Endodermal cell (in vitro differentiated cells): Measurements from ENCODE around the gene PDE7B. TPM values are rescaled to one million over a fixed set of nuclear protein-coding genes. Genes with fewer than 3 reads are reported as not detected.

Experiments used
- DNase-seq: peaks from one replicate; pipeline ENCODE4 v3.0.0-alpha.2; 2017
- H3K27ac ChIP-seq: 2 replicates; pipeline ENCODE4 v1.5.1; 2013; ENCODE audit warnings: mild to moderate bottlenecking, low read depth, low read length, moderate library complexity
- H3K27me3 ChIP-seq: 2 replicates; pipeline ENCODE4 v1.6.1; 2013; ENCODE audit warnings: mild to moderate bottlenecking, low read length, moderate library complexity; ENCODE audit not compliant: insufficient read depth, control insufficient read depth, poor library complexity, severe bottlenecking
- H3K36me3 ChIP-seq: 2 replicates; pipeline ENCODE4 v1.7.0; 2013; ENCODE audit warnings: mild to moderate bottlenecking, low read length, moderate library complexity; ENCODE audit not compliant: control insufficient read depth, insufficient read depth
- H3K4me1 ChIP-seq: one replicate; pipeline ENCODE4 v1.7.0; 2013; ENCODE audit warnings: low read length; ENCODE audit not compliant: control insufficient read depth, insufficient read depth
- H3K4me3 ChIP-seq: 2 replicates; pipeline ENCODE4 v1.5.1; 2013; ENCODE audit warnings: mild to moderate bottlenecking, low read length, moderate library complexity
- H3K9ac ChIP-seq: 2 replicates; pipeline ENCODE4 v1.6.1; 2013; ENCODE audit warnings: mild to moderate bottlenecking, low read length, moderate library complexity; ENCODE audit not compliant: poor library complexity, severe bottlenecking; ENCODE audit errors: extremely low read depth
- H3K9me3 ChIP-seq: 2 replicates; pipeline ENCODE4 v1.6.1; 2013; ENCODE audit warnings: mild to moderate bottlenecking, low read length, moderate library complexity; ENCODE audit not compliant: control insufficient read depth
- H3K27ac Mint-ChIP-seq: 2 replicates; pipeline ENCODE4 v1.8.0; 2020; ENCODE audit warnings: mixed read lengths
- H3K27me3 Mint-ChIP-seq: 2 replicates; pipeline ENCODE4 v1.8.0; 2021; ENCODE audit warnings: mild to moderate bottlenecking, mixed read lengths; ENCODE audit not compliant: insufficient read depth
- H3K36me3 Mint-ChIP-seq: 2 replicates; pipeline ENCODE4 v1.8.0; 2020; ENCODE audit warnings: low read depth, mixed read lengths
- H3K4me1 Mint-ChIP-seq: 2 replicates; pipeline ENCODE4 v1.8.0; 2020; ENCODE audit warnings: mixed read lengths
- H3K4me3 Mint-ChIP-seq: 2 replicates; pipeline ENCODE4 v1.8.0; 2020; ENCODE audit warnings: mild to moderate bottlenecking, moderate library complexity, mixed read lengths
- H3K9me3 Mint-ChIP-seq: 2 replicates; pipeline ENCODE4 v1.8.0; 2020; ENCODE audit warnings: mild to moderate bottlenecking, mixed read lengths
- WGBS, 2 experiments: methylation state at CpG; one replicate each; pipeline versions ENCODE4 v1.1.5 to v1.1.7; 2013; ENCODE audit warnings: missing lambda C conversion rate in 2 of 2, mixed read lengths in 1 of 2; ENCODE audit not compliant: insufficient coverage in 1 of 2, insufficient read length in 1 of 2; 5-methylcytosine and 5-hydroxymethylcytosine counted together
- total RNA-seq, 2 donors: library from RNA; stranded (reverse); fragmentation: NEBNext Ultra II Directional in 1 of 2; extraction: Animal tissue kit (Norgen Biotek cat#: 25700) in 1 of 2; gene quantifications; 2 replicates in 1 of 2; 3 replicates in 1 of 2; pipeline ENCODE4 v1.2.1, GENCODE V29; 2021
- TF ChIP-seq, protein P1 (sequence below): fragments of 200-600 bp; sonication (generic); conservative IDR thresholded peaks from 2 replicates; pipeline ENCODE4 v1.5.0; 2021; ENCODE audit warnings: antibody characterized with exemption, mild to moderate bottlenecking

Gene PDE7B
- total RNA-seq, 2 donors from 2014 or later: 0.26 TPM; not detected in 1

DNA sequence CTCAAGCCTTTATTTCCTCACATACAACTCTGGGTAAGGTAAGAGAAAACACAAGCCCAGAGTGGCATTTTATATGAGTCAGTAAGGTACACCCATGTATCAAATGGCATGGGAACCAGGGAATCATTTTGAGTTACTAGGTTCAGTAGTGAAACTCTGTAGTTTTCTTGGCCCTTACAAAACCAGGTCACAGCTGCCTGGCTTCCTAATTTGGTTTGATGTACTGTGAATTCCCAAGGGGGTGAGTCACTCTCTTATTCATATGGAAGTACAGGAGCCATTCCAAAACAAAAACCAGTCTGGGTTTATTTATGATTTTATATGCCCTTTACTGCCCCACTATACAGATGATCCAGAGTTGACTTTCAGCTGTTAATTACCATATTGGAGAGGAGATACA is 70.7 kb downstream of the PDE7B start:
- DNase-seq: peak; percentile 65
- H3K4me3 Mint-ChIP-seq: no peak overlapping the region
- Histone ChIP-seq H3K4me1 (no peaks in the 10 kb centered on the region), H3K27ac (no peak overlapping the region), H3K9me3 (no peaks in the 10 kb centered on the region), H3K9ac (no peak overlapping the region), H3K36me3 (no peaks in the 10 kb centered on the region), H3K4me3 (no peak overlapping the region), H3K27me3 (no peaks in the 10 kb centered on the region)
- H3K27me3 Mint-ChIP-seq: no peaks in the 10 kb centered on the region
- no peaks in the 10 kb centered on the region for H3K36me3 Mint-ChIP-seq
- H3K9me3 Mint-ChIP-seq: no peaks in the 10 kb centered on the region
- peak overlapping the region; percentile 80 for H3K27ac Mint-ChIP-seq
- TF ChIP-seq, protein P1, sequence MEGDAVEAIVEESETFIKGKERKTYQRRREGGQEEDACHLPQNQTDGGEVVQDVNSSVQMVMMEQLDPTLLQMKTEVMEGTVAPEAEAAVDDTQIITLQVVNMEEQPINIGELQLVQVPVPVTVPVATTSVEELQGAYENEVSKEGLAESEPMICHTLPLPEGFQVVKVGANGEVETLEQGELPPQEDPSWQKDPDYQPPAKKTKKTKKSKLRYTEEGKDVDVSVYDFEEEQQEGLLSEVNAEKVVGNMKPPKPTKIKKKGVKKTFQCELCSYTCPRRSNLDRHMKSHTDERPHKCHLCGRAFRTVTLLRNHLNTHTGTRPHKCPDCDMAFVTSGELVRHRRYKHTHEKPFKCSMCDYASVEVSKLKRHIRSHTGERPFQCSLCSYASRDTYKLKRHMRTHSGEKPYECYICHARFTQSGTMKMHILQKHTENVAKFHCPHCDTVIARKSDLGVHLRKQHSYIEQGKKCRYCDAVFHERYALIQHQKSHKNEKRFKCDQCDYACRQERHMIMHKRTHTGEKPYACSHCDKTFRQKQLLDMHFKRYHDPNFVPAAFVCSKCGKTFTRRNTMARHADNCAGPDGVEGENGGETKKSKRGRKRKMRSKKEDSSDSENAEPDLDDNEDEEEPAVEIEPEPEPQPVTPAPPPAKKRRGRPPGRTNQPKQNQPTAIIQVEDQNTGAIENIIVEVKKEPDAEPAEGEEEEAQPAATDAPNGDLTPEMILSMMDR: no peak
- H3K4me1 Mint-ChIP-seq: peaks cover 8% of the 10 kb centered on the region

DNA sequence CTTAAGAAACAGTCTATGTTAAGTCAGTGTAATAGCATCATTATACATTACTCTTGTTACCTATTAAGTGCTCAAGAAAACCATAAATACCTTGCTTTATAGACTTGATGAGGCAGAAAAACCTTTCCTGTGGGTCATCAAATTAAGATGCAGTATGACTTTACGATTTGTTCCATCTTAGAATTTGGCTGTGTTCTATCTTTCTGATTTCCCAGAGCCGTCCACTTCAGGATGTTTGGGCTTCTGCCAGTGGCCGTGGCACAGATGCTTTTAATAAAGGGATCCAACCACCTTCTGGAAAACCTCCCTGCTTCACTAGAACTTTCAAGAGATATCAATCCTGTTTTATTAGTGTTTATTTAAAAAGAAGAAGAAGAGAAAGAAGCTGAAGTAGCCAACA is 71.2 kb downstream of the PDE7B start:
- H3K4me3 ChIP-seq: no peak overlapping the region

DNA sequence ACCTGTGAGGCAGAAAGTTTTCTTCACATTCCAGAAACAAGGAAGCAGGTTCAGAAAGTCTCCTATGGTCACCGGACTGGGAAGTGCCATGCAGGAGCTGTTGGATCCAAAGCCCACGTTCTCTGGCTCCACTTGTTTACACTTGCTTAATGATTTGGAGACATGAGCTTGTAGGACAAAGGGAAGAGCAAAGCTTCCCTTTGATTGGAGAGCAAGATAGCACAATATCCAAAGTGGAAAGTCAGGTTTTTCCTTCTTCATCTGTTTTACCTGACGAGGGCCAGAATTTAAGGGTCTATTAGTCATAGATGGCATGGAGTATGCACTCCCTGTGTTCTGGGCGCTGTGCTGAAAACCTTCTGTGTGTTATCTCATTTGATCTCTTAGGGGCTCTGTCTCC is 81.2 kb downstream of the PDE7B start:
- H3K9ac ChIP-seq: no peak overlapping the region
- Mint-ChIP-seq H3K4me1 (peaks cover 5% of the 10 kb centered on the region), H3K27ac (no peak overlapping the region), H3K27me3 (no peaks in the 10 kb centered on the region), H3K36me3 (no peaks in the 10 kb centered on the region), H3K4me3 (no peak overlapping the region), H3K9me3 (no peaks in the 10 kb centered on the region)
- H3K27ac ChIP-seq: no peak overlapping the region
- no peaks in the 10 kb centered on the region for H3K36me3 ChIP-seq
- TF ChIP-seq, protein P1: no peak
- no peaks in the 10 kb centered on the region for H3K27me3 ChIP-seq
- WGBS, 2 experiments: 87 to 100% methylated on average over 3 to 4 of the region's 4 CpGs
- no peaks in the 10 kb centered on the region for H3K4me1 ChIP-seq
- H3K9me3 ChIP-seq: no peaks in the 10 kb centered on the region
- DNase-seq: no peak
- H3K4me3 ChIP-seq: no peak overlapping the region

More for the DNA sequence above, 71.2 kb downstream of the PDE7B start:
- no peaks in the 10 kb centered on the region for H3K9me3 ChIP-seq
- H3K4me1 Mint-ChIP-seq: peaks cover 9% of the 10 kb centered on the region
- no peak for DNase-seq
- H3K27me3 ChIP-seq: no peaks in the 10 kb centered on the region
- H3K36me3 ChIP-seq: no peaks in the 10 kb centered on the region
- H3K27ac Mint-ChIP-seq: no peak overlapping the region
- H3K36me3 Mint-ChIP-seq: no peaks in the 10 kb centered on the region
- TF ChIP-seq, protein P1: no peak
- H3K9ac ChIP-seq: no peak overlapping the region
- no peak overlapping the region for H3K4me3 Mint-ChIP-seq
- no peaks in the 10 kb centered on the region for H3K27me3 Mint-ChIP-seq
- 88 to 100% methylated on average over 2 to 3 of the region's 3 CpGs for WGBS, 2 experiments
- H3K9me3 Mint-ChIP-seq: no peaks in the 10 kb centered on the region
- H3K4me1 ChIP-seq: no peaks in the 10 kb centered on the region
- no peak overlapping the region for H3K27ac ChIP-seq
